Osteoblast (primary cell): ENCODE measurements around the gene NPB. TPM values are rescaled to one million over a fixed set of nuclear protein-coding genes. Genes with fewer than 3 reads are reported as not detected.

ENCODE experiments used
- DNase-seq: peaks from one replicate; pipeline ENCODE4 v3.0.0; 2011; ENCODE audit warnings: low spot score, mixed read lengths; ENCODE audit not compliant: insufficient read length; ENCODE audit errors: missing footprints
- H2AFZ ChIP-seq: 2 replicates; pipeline ENCODE4 v1.6.0; 2011; ENCODE audit warnings: mild to moderate bottlenecking, low read length
- H3K27ac ChIP-seq: 2 replicates; pipeline ENCODE4 v1.5.1; 2011; ENCODE audit warnings: mild to moderate bottlenecking, low read depth, low read length, moderate library complexity
- H3K27me3 ChIP-seq: 2 replicates; pipeline ENCODE4 v1.6.0; 2012; ENCODE audit warnings: mild to moderate bottlenecking, control low read depth, inconsistent platforms, low read length, moderate library complexity; ENCODE audit not compliant: insufficient read depth
- H3K36me3 ChIP-seq: 2 replicates; pipeline ENCODE4 v1.5.1; 2011; ENCODE audit warnings: mild to moderate bottlenecking, low read length, control low read depth, moderate library complexity; ENCODE audit not compliant: insufficient read depth
- H3K4me1 ChIP-seq: 2 replicates; pipeline ENCODE4 v1.5.1; 2011; ENCODE audit warnings: mild to moderate bottlenecking, low read length, control low read depth, moderate library complexity; ENCODE audit not compliant: insufficient read depth
- H3K4me2 ChIP-seq: 2 replicates; pipeline ENCODE4 v1.6.0; 2011; ENCODE audit warnings: mild to moderate bottlenecking, low read length; ENCODE audit not compliant: insufficient read depth
- H3K4me3 ChIP-seq: fragments of 200-600 bp; sonication (generic); 3 replicates; pipeline ENCODE4 v1.5.1; 2012; ENCODE audit warnings: mild to moderate bottlenecking, low read length, inconsistent platforms; ENCODE audit not compliant: insufficient read depth
- H3K79me2 ChIP-seq: 2 replicates; pipeline ENCODE4 v1.6.0; 2012; ENCODE audit warnings: mild to moderate bottlenecking, low read length, control low read depth, inconsistent platforms; ENCODE audit not compliant: insufficient read depth
- H3K9me3 ChIP-seq: 2 replicates; pipeline ENCODE4 v1.5.1; 2011; ENCODE audit warnings: low read depth, low read length, control low read depth
- H4K20me1 ChIP-seq: 2 replicates; pipeline ENCODE4 v1.6.0; 2012; ENCODE audit warnings: mild to moderate bottlenecking, low read length, control low read depth; ENCODE audit not compliant: insufficient read depth
- total RNA-seq: library from RNA; depleted of rRNA; stranded (reverse); fragments of >200 nt; gene quantifications from 2 replicates; pipeline ENCODE4 v1.2.3, GENCODE V29; 2012
- TF ChIP-seq, protein P1 (sequence below): IDR thresholded peaks from 2 replicates; pipeline ENCODE4 v1.5.1; 2011; ENCODE audit warnings: mild to moderate bottlenecking, low read depth, low read length, moderate library complexity; ENCODE audit errors: extremely low read depth

NPB gene
- total RNA-seq, 1 donor: under 0.01 TPM

- H3K27me3 ChIP-seq: no peaks in the 10 kb centered on the region
- peaks cover 58% of the 10 kb centered on the region for H3K79me2 ChIP-seq
- TF ChIP-seq, protein P1, sequence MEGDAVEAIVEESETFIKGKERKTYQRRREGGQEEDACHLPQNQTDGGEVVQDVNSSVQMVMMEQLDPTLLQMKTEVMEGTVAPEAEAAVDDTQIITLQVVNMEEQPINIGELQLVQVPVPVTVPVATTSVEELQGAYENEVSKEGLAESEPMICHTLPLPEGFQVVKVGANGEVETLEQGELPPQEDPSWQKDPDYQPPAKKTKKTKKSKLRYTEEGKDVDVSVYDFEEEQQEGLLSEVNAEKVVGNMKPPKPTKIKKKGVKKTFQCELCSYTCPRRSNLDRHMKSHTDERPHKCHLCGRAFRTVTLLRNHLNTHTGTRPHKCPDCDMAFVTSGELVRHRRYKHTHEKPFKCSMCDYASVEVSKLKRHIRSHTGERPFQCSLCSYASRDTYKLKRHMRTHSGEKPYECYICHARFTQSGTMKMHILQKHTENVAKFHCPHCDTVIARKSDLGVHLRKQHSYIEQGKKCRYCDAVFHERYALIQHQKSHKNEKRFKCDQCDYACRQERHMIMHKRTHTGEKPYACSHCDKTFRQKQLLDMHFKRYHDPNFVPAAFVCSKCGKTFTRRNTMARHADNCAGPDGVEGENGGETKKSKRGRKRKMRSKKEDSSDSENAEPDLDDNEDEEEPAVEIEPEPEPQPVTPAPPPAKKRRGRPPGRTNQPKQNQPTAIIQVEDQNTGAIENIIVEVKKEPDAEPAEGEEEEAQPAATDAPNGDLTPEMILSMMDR: no peak
- H3K4me3 ChIP-seq: no peak overlapping the region
- no peak overlapping the region for H3K4me2 ChIP-seq
- H2AFZ ChIP-seq: no peak overlapping the region
- peaks cover 55% of the 10 kb centered on the region for H3K36me3 ChIP-seq
- H3K9me3 ChIP-seq: no peaks in the 10 kb centered on the region
- peaks cover 48% of the 10 kb centered on the region for H4K20me1 ChIP-seq
- H3K27ac ChIP-seq: peak overlapping the region; percentile 51
- peak; percentile 78 for DNase-seq
- peaks cover 26% of the 10 kb centered on the region for H3K4me1 ChIP-seq
Observed at GRCh38 chr17:81867991-81868673, 33.9 kb upstream of the NPB start.

DNA sequence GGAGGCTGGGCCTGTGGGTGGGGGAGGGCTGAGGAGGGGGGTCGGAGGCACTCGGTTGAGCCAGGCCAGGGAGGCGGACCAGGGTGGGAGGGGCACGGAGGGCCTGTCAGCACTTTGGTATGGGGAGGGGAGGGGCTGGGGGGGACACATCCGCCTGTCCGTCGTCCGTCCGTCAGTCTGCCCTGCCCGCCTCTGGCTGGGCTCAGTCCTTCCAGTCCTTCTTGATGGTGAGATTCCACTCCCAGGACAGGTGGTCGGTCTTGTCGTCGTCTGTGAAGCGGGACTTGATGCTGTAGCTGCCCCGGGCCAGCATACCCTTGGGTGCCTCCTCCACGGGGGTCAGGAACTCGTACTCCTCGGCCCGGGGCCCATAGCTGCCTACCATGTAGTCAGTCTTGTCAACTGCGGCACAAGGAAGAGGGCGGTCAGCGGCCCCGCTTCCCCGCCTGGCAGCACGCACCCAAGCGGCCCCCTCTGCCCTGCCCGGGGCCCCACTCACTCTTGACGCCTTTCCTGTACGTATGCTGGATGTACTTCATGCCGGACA, 33.3 kb upstream of the NPB start:
- peaks cover 23% of the 10 kb centered on the region for H3K4me1 ChIP-seq
- peaks cover 48% of the 10 kb centered on the region for H4K20me1 ChIP-seq
- H3K79me2 ChIP-seq: peaks cover 52% of the 10 kb centered on the region
- peak overlapping the region; percentile 92 for H3K4me3 ChIP-seq
- peaks cover 49% of the 10 kb centered on the region for H3K36me3 ChIP-seq
- H3K27me3 ChIP-seq: no peaks in the 10 kb centered on the region
- H3K4me2 ChIP-seq: peak overlapping the region; percentile 88
- H3K9me3 ChIP-seq: no peaks in the 10 kb centered on the region
- DNase-seq: peak; percentile 95
- peak overlapping the region; percentile 37 for H3K27ac ChIP-seq
- H2AFZ ChIP-seq: no peak overlapping the region
- TF ChIP-seq, protein P1: no peak

DNA sequence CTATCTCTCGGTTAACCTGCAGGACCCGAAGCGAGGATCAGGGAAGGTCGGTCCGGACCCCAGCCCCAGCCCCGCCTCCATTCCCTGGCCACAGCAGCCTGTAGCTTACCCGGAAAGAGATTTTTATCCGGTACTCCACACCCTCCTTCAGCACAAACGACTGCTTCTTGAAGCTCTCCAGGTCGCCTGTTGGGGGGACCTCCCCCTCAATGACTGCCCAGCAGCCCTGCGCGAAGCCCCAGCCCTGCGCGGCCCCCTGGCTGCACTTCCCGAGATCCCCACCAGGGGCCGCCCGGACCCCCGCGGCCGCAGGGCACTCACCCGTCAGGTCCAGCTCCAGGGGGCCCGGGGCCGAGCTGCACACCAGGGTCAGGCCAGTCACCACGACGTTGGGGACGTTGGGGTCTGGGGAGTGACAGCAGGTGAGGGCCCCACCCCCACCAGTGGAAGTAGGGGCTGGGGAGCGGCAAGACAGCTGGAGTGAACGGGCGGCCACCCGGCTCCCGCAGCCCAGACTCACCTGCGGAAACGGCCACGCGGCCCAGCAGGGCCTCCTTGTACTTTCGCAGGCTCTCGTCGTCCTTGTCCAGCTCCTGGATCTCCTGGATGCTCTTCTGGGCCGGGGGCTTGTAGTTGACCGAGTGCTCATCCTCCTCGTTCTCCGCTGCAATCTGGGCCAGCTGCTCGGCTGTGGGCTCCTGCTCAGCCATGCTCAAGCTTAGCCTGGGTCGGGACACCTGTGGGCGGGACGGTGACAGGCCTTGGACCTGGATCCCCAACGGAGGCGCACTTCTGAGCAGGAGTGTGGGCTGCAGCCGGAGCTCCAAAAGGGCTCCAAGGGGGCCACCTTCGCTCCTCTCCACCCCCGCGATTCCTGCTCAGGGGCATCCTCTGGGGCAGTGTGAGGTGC, 32.6 kb upstream of the NPB start:
- H3K27me3 ChIP-seq: no peaks in the 10 kb centered on the region
- H3K79me2 ChIP-seq: peaks cover 45% of the 10 kb centered on the region
- H3K4me3 ChIP-seq: peak overlapping the region; percentile 92
- TF ChIP-seq, protein P1: peak; percentile 59
- H2AFZ ChIP-seq: no peak overlapping the region
- H3K9me3 ChIP-seq: no peaks in the 10 kb centered on the region
- peak overlapping the region; percentile 88 for H3K4me2 ChIP-seq
- DNase-seq: peak; percentile 95
- peaks cover 23% of the 10 kb centered on the region for H3K4me1 ChIP-seq
- H4K20me1 ChIP-seq: peaks cover 44% of the 10 kb centered on the region
- peaks cover 42% of the 10 kb centered on the region for H3K36me3 ChIP-seq
- peak overlapping the region; percentile 82 for H3K27ac ChIP-seq
